Parathyroid adenoma (tissue), 2 donors: ENCODE measurements around the gene WWC1.

ENCODE experiments used
- H2AFZ ChIP-seq: fragments of 300-600 bp; sonication (generic); one replicate; pipeline ENCODE4 v1.7.0; 2017; ENCODE audit warnings: antibody characterized with exemption, mild to moderate bottlenecking
- H3K27ac ChIP-seq: fragments of 300-600 bp; sonication (generic); one replicate; pipeline ENCODE4 v1.7.0; 2017
- H3K27me3 ChIP-seq: fragments of 300-600 bp; sonication (generic); one replicate; pipeline ENCODE4 v1.7.0; 2017; ENCODE audit warnings: low read length; ENCODE audit not compliant: control insufficient read depth, insufficient read depth
- H3K36me3 ChIP-seq: fragments of 300-600 bp; sonication (generic); one replicate; pipeline ENCODE4 v1.7.0; 2017; ENCODE audit warnings: low read length; ENCODE audit not compliant: control insufficient read depth, insufficient read depth
- H3K4me1 ChIP-seq: fragments of 300-600 bp; sonication (generic); one replicate; pipeline ENCODE4 v1.7.0; 2017; ENCODE audit warnings: control low read depth
- H3K4me2 ChIP-seq: fragments of 300-600 bp; sonication (generic); one replicate; pipeline ENCODE4 v1.7.0; 2017; ENCODE audit warnings: low read length
- H3K4me3 ChIP-seq: fragments of 300-600 bp; sonication (generic); one replicate; pipeline ENCODE4 v1.7.0; 2017; ENCODE audit warnings: low read depth, low read length
- H3K79me2 ChIP-seq: fragments of 300-600 bp; sonication (generic); one replicate; pipeline ENCODE4 v1.7.0; 2017; ENCODE audit warnings: control low read depth
- H3K9ac ChIP-seq: fragments of 300-600 bp; sonication (generic); one replicate; pipeline ENCODE4 v1.7.0; 2017; ENCODE audit warnings: mild to moderate bottlenecking
- H3K9me3 ChIP-seq: fragments of 300-600 bp; sonication (generic); one replicate; pipeline ENCODE4 v1.7.0; 2017; ENCODE audit warnings: low read length; ENCODE audit not compliant: control insufficient read depth
- CTCF ChIP-seq: fragments of 300-600 bp; sonication (generic); IDR thresholded peaks from one replicate; pipeline ENCODE4 v1.7.0; 2017; ENCODE audit warnings: antibody characterized with exemption, mild to moderate bottlenecking
- donor health status: primary hyperparathyroidism.

Gene WWC1

DNA sequence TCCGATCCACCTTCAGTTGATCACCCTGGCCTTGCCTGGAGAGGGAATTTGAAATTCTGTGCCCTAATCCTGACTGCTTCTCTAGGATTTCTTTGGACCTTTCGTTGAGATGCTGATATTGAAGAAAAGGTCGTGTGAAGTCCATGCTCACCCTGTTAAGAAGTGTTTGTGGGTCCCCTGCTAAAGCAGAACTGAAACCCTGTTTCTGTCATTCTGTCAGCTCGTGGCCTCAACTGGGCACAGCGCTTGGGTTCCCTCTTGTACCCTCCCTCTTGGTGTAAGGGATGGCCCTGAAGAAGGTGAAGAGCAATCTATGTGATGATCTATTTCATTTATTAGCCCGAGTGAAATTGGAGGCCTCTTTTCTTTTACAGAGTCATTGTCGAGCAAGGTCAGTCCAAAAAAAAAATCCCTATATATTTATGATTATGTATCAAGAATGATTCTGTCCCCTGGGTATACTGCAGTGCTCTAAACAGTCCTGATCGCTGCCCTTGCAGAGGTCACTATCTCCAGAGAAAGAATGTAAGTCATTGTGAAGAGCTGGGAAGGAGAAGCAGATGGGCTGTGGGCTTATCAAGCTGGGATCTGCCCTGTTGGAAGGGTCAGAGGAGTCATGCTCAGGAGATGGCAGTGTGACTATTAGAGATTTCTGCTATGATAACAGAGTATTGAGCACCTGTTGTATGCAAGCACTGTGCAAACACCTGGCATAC lies 56.1 kb downstream of the WWC1 start:
- peaks cover 23% of the 10 kb centered on the region for H3K79me2 ChIP-seq
- H3K36me3 ChIP-seq = no peaks in the 10 kb centered on the region
- no peaks in the 10 kb centered on the region for H3K4me1 ChIP-seq
- TF ChIP-seq CTCF = no peak
- no peak overlapping the region for H3K27ac ChIP-seq
- H3K9ac ChIP-seq = no peak overlapping the region
- H3K9me3 ChIP-seq = no peaks in the 10 kb centered on the region
- H2AFZ ChIP-seq = no peak overlapping the region
- H3K4me3 ChIP-seq = no peak overlapping the region
- no peaks in the 10 kb centered on the region for H3K27me3 ChIP-seq
- no peak overlapping the region for H3K4me2 ChIP-seq

DNA sequence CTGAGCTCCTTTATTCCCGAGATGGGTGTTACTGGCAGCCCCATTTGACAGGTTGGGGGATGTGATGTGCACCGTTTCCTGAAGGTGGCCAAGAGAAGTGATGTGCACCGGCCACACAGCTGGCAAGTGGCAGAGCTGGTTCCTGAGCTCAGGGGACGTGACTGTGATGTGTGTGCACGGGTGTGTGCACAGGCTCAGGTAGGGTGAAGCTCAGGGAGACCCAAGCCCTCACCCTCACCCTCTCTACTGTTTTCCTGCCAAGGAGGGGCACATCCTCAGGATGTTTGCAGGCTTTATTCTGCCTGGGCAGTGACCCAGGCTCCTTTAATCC lies 56.6 kb downstream of the WWC1 start:
- TF ChIP-seq CTCF = no peak
- H3K27ac ChIP-seq = no peak overlapping the region

GRCh38 chr5:168350315-168350714 lies 58.9 kb downstream of the WWC1 start:
- Histone ChIP-seq H3K9me3 (no peaks in the 10 kb centered on the region), H3K36me3 (no peaks in the 10 kb centered on the region), H2AFZ (no peak overlapping the region), H3K27ac (no peak overlapping the region), H3K4me3 (no peak overlapping the region), H3K27me3 (no peaks in the 10 kb centered on the region), H3K79me2 (peaks cover 23% of the 10 kb centered on the region), H3K9ac (no peak overlapping the region), H3K4me1 (no peaks in the 10 kb centered on the region), H3K4me2 (no peak overlapping the region)
- TF ChIP-seq CTCF = no peak

More for the DNA sequence above, 56.6 kb downstream of the WWC1 start:
- Histone ChIP-seq H3K4me2 (no peak overlapping the region), H3K4me3 (no peak overlapping the region), H3K36me3 (no peaks in the 10 kb centered on the region), H3K27me3 (no peaks in the 10 kb centered on the region), H3K9me3 (no peaks in the 10 kb centered on the region), H2AFZ (no peak overlapping the region), H3K79me2 (peaks cover 23% of the 10 kb centered on the region), H3K9ac (no peak overlapping the region), H3K4me1 (no peaks in the 10 kb centered on the region)

GRCh38 chr5:168353216-168353957 lies 61.9 kb downstream of the WWC1 start:
- Histone ChIP-seq H3K36me3 (no peaks in the 10 kb centered on the region), H3K27ac (no peak overlapping the region), H2AFZ (no peak overlapping the region), H3K9me3 (no peaks in the 10 kb centered on the region), H3K4me1 (no peaks in the 10 kb centered on the region), H3K27me3 (no peaks in the 10 kb centered on the region), H3K4me2 (no peak overlapping the region), H3K79me2 (peaks cover 15% of the 10 kb centered on the region), H3K9ac (no peak overlapping the region), H3K4me3 (no peak overlapping the region)
- TF ChIP-seq CTCF = no peak
